GM23338 (cell line): ENCODE measurements around the gene CCDC86. TPM values are rescaled to one million over a fixed set of nuclear protein-coding genes. Genes with fewer than 3 reads are reported as not detected.

Experiments
- ATAC-seq: fragments of 200-7000 bp; cut with Tn5 transposase; 3 replicates; pipeline ENCODE4 v1.9.1; 2020
- DNase-seq: peaks from one replicate; pipeline ENCODE4 v3.0.0-alpha.2; 2015; ENCODE audit warnings: low spot score
- H2AFZ ChIP-seq: fragments of 200-600 bp; sonication (generic); 2 replicates; pipeline ENCODE4 v1.8.0; 2016; ENCODE audit warnings: antibody characterized with exemption, mild to moderate bottlenecking, moderate library complexity
- H3F3A ChIP-seq: fragments of 200-600 bp; sonication (generic); replicated peaks from 2 replicates; pipeline ENCODE4 v1.8.0; 2017; ENCODE audit warnings: antibody characterized with exemption, mixed run types, low read depth
- H3K27ac ChIP-seq: fragments of 200-600 bp; sonication (generic); 2 replicates; pipeline ENCODE4 v1.6.1; 2016; ENCODE audit warnings: low read depth
- H3K27me3 ChIP-seq: fragments of 200-600 bp; sonication (generic); 2 replicates; pipeline ENCODE4 v1.8.0; 2016; ENCODE audit warnings: mild to moderate bottlenecking, mixed run types, moderate library complexity; ENCODE audit not compliant: insufficient read depth
- H3K36me3 ChIP-seq: fragments of 200-600 bp; sonication (generic); 2 replicates; pipeline ENCODE4 v1.8.0; 2016; ENCODE audit warnings: mild to moderate bottlenecking; ENCODE audit not compliant: insufficient read depth
- H3K4me1 ChIP-seq: fragments of 200-600 bp; sonication (generic); 2 replicates; pipeline ENCODE4 v1.8.0; 2016; ENCODE audit warnings: mild to moderate bottlenecking, moderate library complexity; ENCODE audit not compliant: insufficient read depth
- H3K4me2 ChIP-seq: fragments of 200-600 bp; sonication (generic); 2 replicates; pipeline ENCODE4 v1.7.1; 2017; ENCODE audit warnings: mixed run types
- H3K4me3 ChIP-seq: fragments of 200-600 bp; sonication (generic); 2 replicates; pipeline ENCODE4 v1.6.1; 2016; ENCODE audit warnings: mixed run types
- H3K79me2 ChIP-seq: fragments of 200-600 bp; sonication (generic); replicated peaks from 2 replicates; pipeline ENCODE4 v1.8.0; 2017; ENCODE audit warnings: mild to moderate bottlenecking; ENCODE audit not compliant: insufficient read depth
- H3K9me2 ChIP-seq: fragments of 200-600 bp; sonication (generic); 2 replicates; pipeline ENCODE4 v1.8.0; 2017; ENCODE audit not compliant: insufficient read depth
- H4K20me1 ChIP-seq: fragments of 200-600 bp; sonication (generic); replicated peaks from 2 replicates; pipeline ENCODE4 v1.8.0; 2017; ENCODE audit warnings: mild to moderate bottlenecking; ENCODE audit not compliant: insufficient read depth
- H3K27ac Mint-ChIP-seq: 2 replicates; pipeline ENCODE4 v1.8.0; 2020; ENCODE audit warnings: inconsistent platforms, mild to moderate bottlenecking, moderate library complexity, mixed read lengths
- H3K27me3 Mint-ChIP-seq: 3 replicates; pipeline ENCODE4 v1.8.0; 2022; ENCODE audit warnings: low read depth, mild to moderate bottlenecking, moderate library complexity, mixed read lengths, inconsistent platforms; ENCODE audit not compliant: insufficient read depth, poor library complexity
- H3K36me3 Mint-ChIP-seq: 3 replicates; pipeline ENCODE4 v1.8.0; 2021; ENCODE audit warnings: low read depth, mild to moderate bottlenecking, inconsistent platforms, moderate library complexity, mixed read lengths
- H3K4me1 Mint-ChIP-seq: 3 replicates; pipeline ENCODE4 v1.8.0; 2020; ENCODE audit warnings: mild to moderate bottlenecking, inconsistent platforms, mixed read lengths
- H3K4me3 Mint-ChIP-seq: 3 replicates; pipeline ENCODE4 v1.8.0; 2021; ENCODE audit warnings: moderate library complexity, mild to moderate bottlenecking, inconsistent platforms, mixed read lengths
- H3K9me3 Mint-ChIP-seq: 3 replicates; pipeline ENCODE4 v1.8.0; 2020; ENCODE audit warnings: moderate library complexity, mild to moderate bottlenecking, inconsistent platforms, mixed read lengths
- EZH2 ChIP-seq: fragments of 200-600 bp; sonication (generic); IDR thresholded peaks from one replicate; pipeline ENCODE4 v1.8.0; 2017; ENCODE audit warnings: antibody characterized with exemption, mild to moderate bottlenecking, low read depth; ENCODE audit not compliant: unreplicated experiment
- JUNB ChIP-seq: IDR thresholded peaks from one replicate; pipeline ENCODE4 v1.6.1; 2016; ENCODE audit warnings: antibody characterized with exemption; ENCODE audit not compliant: unreplicated experiment
- NANOG ChIP-seq: IDR thresholded peaks from 2 replicates; pipeline ENCODE4 v1.6.1; 2016; ENCODE audit warnings: antibody characterized with exemption, borderline replicate concordance
- ZNF114 ChIP-seq: fragments of 250-450 bp; sonication (Bioruptor Pico); IDR thresholded peaks from 2 replicates; pipeline ENCODE4 v1.5.0; 2020; ENCODE audit warnings: mild to moderate bottlenecking, moderate library complexity
- ZNF462 ChIP-seq: fragments of 250-450 bp; sonication (Bioruptor Pico); IDR thresholded peaks from 2 replicates; pipeline ENCODE4 v1.5.0; 2020; ENCODE audit warnings: mild to moderate bottlenecking, moderate library complexity
- polyA plus RNA-seq: library from polyadenylated mRNA; unstranded; fragments of >200 nt; fragmentation: Nextera tagmentation; extraction: Ambion mirVana; gene quantifications from 2 replicates; pipeline ENCODE4 v1.2.1, GENCODE V29; 2016
- total RNA-seq: library from RNA; depleted of rRNA; stranded (reverse); fragments of >200 nt; shearing (Covaris generic); gene quantifications from 2 replicates; pipeline ENCODE4 v1.2.3, GENCODE V29; 2014

CCDC86 gene
- total and polyA plus RNA-seq, 2 experiments from 2014 or later = 67.3 to 98.5 TPM

DNA sequence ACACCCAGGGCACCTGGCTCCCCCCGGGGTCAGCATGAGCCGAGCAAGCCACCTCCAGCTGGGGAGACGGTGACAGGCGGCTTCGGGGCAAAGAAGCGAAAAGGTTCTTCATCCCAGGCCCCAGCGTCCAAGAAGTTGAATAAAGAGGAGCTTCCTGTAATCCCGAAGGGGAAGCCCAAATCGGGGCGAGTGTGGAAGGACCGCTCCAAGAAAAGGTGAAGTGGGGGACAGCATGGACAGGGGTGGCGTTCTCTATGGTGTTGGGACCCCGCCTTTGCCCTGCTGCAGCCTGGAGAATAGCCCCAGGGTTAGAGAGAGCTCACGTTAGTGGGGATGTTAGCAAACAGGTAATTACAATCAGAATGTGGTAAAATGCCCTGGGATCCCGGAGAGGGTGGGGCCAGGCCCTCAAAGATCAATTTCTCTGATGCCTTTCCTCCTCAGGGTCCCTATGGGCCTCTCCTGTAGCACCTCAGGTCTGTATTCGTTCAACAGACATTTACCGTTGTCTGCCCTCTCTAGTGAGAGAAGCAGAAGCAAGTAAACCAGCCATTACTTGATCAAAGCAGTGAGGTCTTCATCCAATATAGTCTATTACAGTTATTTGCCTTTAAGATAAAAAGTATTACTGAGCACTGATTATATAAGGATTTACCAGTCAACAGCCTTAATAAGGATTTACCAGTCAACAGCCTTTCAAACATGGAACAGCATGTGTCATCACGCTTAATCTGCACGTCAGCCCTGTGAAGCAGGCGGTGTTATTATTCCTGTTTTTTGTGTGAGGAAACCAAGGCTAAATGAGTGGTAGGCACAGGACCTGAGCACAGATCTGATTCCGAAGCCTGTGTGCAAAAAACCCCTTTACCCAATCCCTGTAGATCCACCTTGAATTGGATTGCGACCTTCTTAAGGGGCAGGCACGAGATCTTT, 1.0 kb downstream of the CCDC86 start (continued):
- no peak for TF ChIP-seq ZNF462

DNA sequence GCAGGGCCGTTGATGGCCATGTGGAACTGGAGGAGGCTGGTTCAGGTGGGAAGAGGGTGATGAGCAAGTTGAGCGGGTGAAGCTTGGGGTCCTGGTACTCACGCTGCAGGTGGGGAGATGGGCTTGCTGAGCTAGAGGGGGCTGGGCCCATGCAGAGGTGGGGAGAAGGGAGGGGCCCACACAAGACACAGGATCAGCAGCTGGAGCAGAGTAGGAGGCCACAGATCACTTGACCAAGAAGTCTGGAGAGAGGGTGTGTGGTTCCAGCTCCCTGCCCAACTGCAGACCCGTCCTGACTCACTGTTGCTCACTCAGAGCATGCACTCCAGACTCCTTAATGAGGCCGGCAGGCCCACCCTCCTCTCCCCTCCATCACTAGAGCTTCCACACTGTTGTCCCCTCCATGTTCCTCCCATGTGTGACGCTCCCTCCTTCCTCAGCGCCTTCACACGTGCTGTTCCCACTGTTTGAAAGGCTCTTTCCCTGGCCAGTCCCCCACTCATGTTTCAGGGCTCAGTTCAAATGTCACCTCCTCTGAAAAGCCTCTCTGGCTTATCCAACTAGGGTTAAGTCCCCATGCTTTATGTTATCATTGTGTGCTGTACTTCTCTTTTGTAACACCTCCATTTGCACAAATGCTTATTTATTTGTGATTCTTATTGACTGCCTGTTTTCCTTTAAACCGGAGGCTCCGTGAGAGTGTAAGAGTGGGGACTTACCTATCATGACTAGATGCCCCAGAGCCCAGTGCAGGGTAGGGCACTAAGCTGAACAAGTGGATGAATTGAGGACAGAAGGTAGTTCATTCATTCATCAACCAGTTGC, 2.3 kb downstream of the CCDC86 start:
- Histone ChIP-seq H3K4me1 (peaks cover 18% of the 10 kb centered on the region), H3K27ac (no peak overlapping the region), H3K9me2 (0 out of 2 replicates have a peak, but pooled peaks cover 4% of the 10 kb centered on the region), H3K36me3 (no peaks in the 10 kb centered on the region), H3K4me3 (peak overlapping the region; percentile 93), H3F3A (no peaks in the 10 kb centered on the region), H3K79me2 (peaks cover 49% of the 10 kb centered on the region), H3K4me2 (peak overlapping the region; percentile 96), H4K20me1 (peaks cover 21% of the 10 kb centered on the region), H3K27me3 (no peaks in the 10 kb centered on the region), H2AFZ (no peak overlapping the region)
- H3K36me3 Mint-ChIP-seq = peaks cover 31% of the 10 kb centered on the region
- H3K4me3 Mint-ChIP-seq = peak overlapping the region; percentile 93
- no peaks in the 10 kb centered on the region; the same call in 1 of the 3 replicates for H3K9me3 Mint-ChIP-seq
- DNase-seq (no peak), ATAC-seq (no peak)
- peaks cover 36% of the 10 kb centered on the region for H3K4me1 Mint-ChIP-seq
- H3K27me3 Mint-ChIP-seq = peaks cover 29% of the 10 kb centered on the region
- peak overlapping the region; percentile 21; the same call in 1 of the 2 replicates for H3K27ac Mint-ChIP-seq
- TF ChIP-seq NANOG = no peak
- TF ChIP-seq EZH2 = no peak
- TF ChIP-seq JUNB = no peak
- no peak for TF ChIP-seq ZNF462
- TF ChIP-seq ZNF114 = no peak
